GM21423 (cell line): ENCODE measurements around the gene LSG1.
"Not testable (repeated sequence)": the region's sequence is repeated elsewhere in the genome, so short reads cannot be mapped to it uniquely, and the experiment has no call there.

Source experiments
- ATAC-seq: cut with Tn5 transposase; IDR thresholded peaks from one replicate; pipeline ENCODE4 v1.9.1; 2021; ENCODE audit warnings: mild to moderate bottlenecking, moderate library complexity; ENCODE audit not compliant: unreplicated experiment

LSG1 gene

GRCh38 chr3:194619741-194620140, 52.2 kb downstream of the LSG1 start:
- no peak for ATAC-seq

- ATAC-seq = no peak
These were observed 53.0 kb downstream of the LSG1 start for GRCh38 chr3:194618858-194619608.

GRCh38 chr3:194617827-194618226, 54.2 kb downstream of the LSG1 start:
- ATAC-seq = no peak

- ATAC-seq = no peak
These were observed 54.8 kb downstream of the LSG1 start for GRCh38 chr3:194617143-194617671.

- no peak for ATAC-seq
These were observed 56.8 kb downstream of the LSG1 start for GRCh38 chr3:194615226-194615625.

- no peak for ATAC-seq
These were observed 59.8 kb downstream of the LSG1 start for GRCh38 chr3:194612221-194612620.

- ATAC-seq = no peak
These were observed 61.3 kb downstream of the LSG1 start for GRCh38 chr3:194610689-194611088.

- ATAC-seq = no peak
These were observed 62.4 kb downstream of the LSG1 start for GRCh38 chr3:194609601-194610000.

GRCh38 chr3:194608981-194609380, 63.0 kb downstream of the LSG1 start:
- no peak for ATAC-seq

GRCh38 chr3:194607592-194608389, 64.2 kb downstream of the LSG1 start:
- ATAC-seq = no peak

GRCh38 chr3:194606941-194607340, 65.0 kb downstream of the LSG1 start:
- no peak for ATAC-seq

- no peak for ATAC-seq
These were observed 65.8 kb downstream of the LSG1 start for GRCh38 chr3:194606163-194606562.

GRCh38 chr3:194605314-194605713, 66.7 kb downstream of the LSG1 start:
- ATAC-seq = not testable (repeated sequence)

GRCh38 chr3:194604837-194605236, 67.2 kb downstream of the LSG1 start:
- no peak for ATAC-seq

- ATAC-seq = no peak
These were observed 67.9 kb downstream of the LSG1 start for GRCh38 chr3:194604126-194604525.

- ATAC-seq = no peak
These were observed 69.3 kb downstream of the LSG1 start for GRCh38 chr3:194602669-194603171.

GRCh38 chr3:194598771-194599557, 73.0 kb downstream of the LSG1 start:
- ATAC-seq = no peak

- ATAC-seq = no peak
These were observed 75.1 kb downstream of the LSG1 start for GRCh38 chr3:194596906-194597305.

GRCh38 chr3:194592798-194593752, 78.9 kb downstream of the LSG1 start:
- ATAC-seq = no peak
